ENCODE measurements around the gene MRC2. TPM values are rescaled to one million over a fixed set of nuclear protein-coding genes. Genes with fewer than 3 reads are reported as not detected.

The MRC2 gene
- total and polyA plus RNA-seq, 2 of the 13 experiments (the other 11 are each of a cell fraction or from before 2014, with no cell fraction given) = not detected

GRCh38 chr17:62658136-62658920 lies 30.9 kb downstream of the MRC2 start:
- FAIRE-seq = no peak
- in situ Hi-C loops (cut with HindIII; ENCODE audit: extremely low pct_ligation_motif_present, low pct_unique_long_range_greater_than_20kb) (no loop called here), intact Hi-C loops (cut with micrococcal nuclease; ENCODE audit: unreplicated experiment) (no loop called here)
- no peaks in the 10 kb centered on the region for H3K36me3 ChIP-seq (replicated peaks in 1 of 2; ENCODE audit: control insufficient read depth in 1 of 2, insufficient read depth in 2 of 2, low read length in 2 of 2)
- no peaks in the 10 kb centered on the region for H3K79me2 ChIP-seq (ENCODE audit: insufficient read depth, low read length)
- no peak overlapping the region for H2AFZ ChIP-seq (ENCODE audit: low read length)
- H4K20me1 ChIP-seq (ENCODE audit: insufficient read depth, low read length) = no peaks in the 10 kb centered on the region
- H3K4me1 ChIP-seq (ENCODE audit: insufficient read depth, low read length) = peaks cover 9% of the 10 kb centered on the region
- ChIA-PET CTCF (ENCODE audit: low intra/inter-chr PET ratio, low total read pairs) (no interaction called here), POLR2A (no interaction called here)
- no peak overlapping the region for H3K4me3 ChIP-seq (replicated peaks in 1 of 3; ENCODE audit: insufficient read depth in 1 of 3, low read depth in 2 of 3, low read length in 3 of 3)
- TF ChIP-seq PCBP2 (optimal IDR thresholded peaks at IDR 0.05; ENCODE audit: low read depth, low read length, poor library complexity, severe bottlenecking) = no peak
- no peak for TF ChIP-seq ZGPAT (CRISPR knock-in tag; IDR thresholded peaks at IDR 0.05)
- no peak for TF ChIP-seq ZNF180 (CRISPR knock-in tag; IDR thresholded peaks at IDR 0.05; ENCODE audit: borderline replicate concordance, low read depth)
- TF ChIP-seq DNMT1 (CRISPR knock-in tag; IDR thresholded peaks at IDR 0.05) = no peak
- no peak for TF ChIP-seq ZSCAN12 (CRISPR knock-in tag; IDR thresholded peaks at IDR 0.05)
- no peak for TF ChIP-seq ZNF17 (CRISPR knock-in tag; IDR thresholded peaks at IDR 0.05)
- TF ChIP-seq GMEB1 (CRISPR knock-in tag; IDR thresholded peaks at IDR 0.05; ENCODE audit: borderline replicate concordance) = no peak
- TF ChIP-seq ZMYM3 (CRISPR knock-in tag; IDR thresholded peaks at IDR 0.05) = no peak
- TF ChIP-seq KDM5A (IDR thresholded peaks at IDR 0.05; ENCODE audit: borderline replicate concordance, low read length) = no peak
- TF ChIP-seq ZNF558 (CRISPR knock-in tag; IDR thresholded peaks at IDR 0.05; ENCODE audit: borderline replicate concordance) = no peak
- WGBS (ENCODE audit: low lambda C conversion rate) = 19% methylated on average over 15 of the region's 15 CpGs
- H3K9ac ChIP-seq (ENCODE audit: insufficient read depth, low read depth, low read length) = no peak overlapping the region
- H3K9me3 ChIP-seq (ENCODE audit: low read length) = no peaks in the 10 kb centered on the region
- H3K27ac ChIP-seq (ENCODE audit: extremely low read length, insufficient read depth, low read length) = no peak overlapping the region
- no peak overlapping the region for H3K4me2 ChIP-seq (ENCODE audit: low read depth, low read length)
- no peak for ATAC-seq
- DNase-seq (ENCODE audit: low spot score) = no peak
- peaks cover 10 to 57% of the 10 kb centered on the region in 2 experiments; a peak in 4 of 5 replicates for H3K27me3 ChIP-seq (ENCODE audit: control insufficient read depth in 1 of 2, insufficient read depth in 2 of 2, low read length in 2 of 2)
- BruUV-seq (replicated peaks) = no TSS peak

Data from HepG2 (cell line).